Anterior cingulate cortex (tissue), 58 donors: Measurements from ENCODE around the gene TUBA8.
A peak's percentile ranks its signal among the peaks of the same experiment; 100 is the strongest.
"Not testable (repeated sequence)": the region's sequence is repeated elsewhere in the genome, so short reads cannot be mapped to it uniquely, and the experiment has no call there.

Experiments
- DNase-seq, 58 donors: peaks; one replicate each; lab custom pipeline; 2025; lab: John Stamatoyannopoulos, UW

Gene TUBA8

DNA sequence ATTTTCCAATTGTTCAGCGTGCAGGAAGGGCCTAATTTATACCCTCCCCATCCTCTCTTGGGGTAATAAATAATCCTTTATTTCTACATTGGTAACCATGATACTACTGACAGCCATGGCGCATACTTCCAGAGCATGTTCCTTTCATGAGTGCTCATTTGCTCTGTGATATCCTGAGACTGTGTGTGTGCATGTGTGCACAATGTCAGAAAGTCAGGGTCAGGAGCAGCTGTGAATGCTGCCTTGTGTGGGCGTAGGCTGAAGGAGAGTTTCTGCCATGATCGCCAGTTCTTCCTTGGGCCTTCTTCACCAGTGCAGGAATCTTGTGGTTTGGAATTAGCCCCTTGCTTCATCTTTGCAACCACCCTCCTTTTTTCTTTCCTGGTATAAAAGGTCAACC, 10.2 kb downstream of the TUBA8 start:
- DNase-seq, result no peak

DNA sequence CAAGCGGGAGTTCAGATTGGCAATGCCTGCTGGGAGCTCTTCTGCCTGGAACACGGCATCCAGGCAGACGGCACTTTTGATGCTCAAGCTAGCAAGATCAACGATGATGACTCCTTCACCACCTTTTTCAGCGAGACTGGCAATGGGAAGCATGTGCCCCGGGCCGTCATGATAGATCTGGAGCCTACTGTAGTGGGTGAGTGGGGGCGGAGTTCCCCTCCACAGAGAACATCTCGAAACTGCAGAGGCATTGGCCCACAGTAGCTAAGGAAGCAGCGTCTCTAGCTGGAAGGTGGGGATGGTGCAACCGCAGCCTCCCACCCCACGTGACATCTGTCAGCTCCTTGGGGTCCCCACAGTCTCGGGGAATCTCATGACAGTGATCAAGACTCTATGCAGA, 10.9 kb downstream of the TUBA8 start:
- no peak for DNase-seq

DNA sequence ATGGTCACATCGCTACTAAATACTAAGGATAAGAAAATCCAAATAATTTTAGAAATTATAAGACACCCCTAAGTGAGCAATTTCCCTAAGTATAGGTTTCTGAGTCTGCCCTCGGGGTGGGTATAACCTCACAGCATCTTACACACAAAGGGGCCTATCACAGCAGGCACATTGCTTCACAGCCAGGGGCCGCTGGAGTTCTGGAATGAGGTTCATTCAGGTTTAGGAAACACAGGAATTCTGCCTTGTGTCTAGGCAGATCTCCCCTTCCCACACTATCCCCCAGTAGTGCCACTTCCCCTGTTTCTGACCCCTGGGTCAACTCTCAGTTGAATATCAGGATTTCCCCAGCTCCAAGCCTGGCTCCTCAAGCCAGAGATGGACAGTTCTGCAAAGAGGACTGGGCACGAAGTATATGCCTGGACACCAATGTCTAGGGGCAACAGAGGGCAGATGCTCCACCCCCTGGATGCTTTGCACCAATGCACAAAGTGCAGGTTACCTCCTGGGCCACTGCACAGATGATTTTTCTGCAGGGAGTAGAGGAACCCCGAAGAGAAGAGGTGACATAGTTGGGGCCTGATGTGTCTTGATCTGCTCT, 11.4 kb downstream of the TUBA8 start:
- no peak for DNase-seq

DNA sequence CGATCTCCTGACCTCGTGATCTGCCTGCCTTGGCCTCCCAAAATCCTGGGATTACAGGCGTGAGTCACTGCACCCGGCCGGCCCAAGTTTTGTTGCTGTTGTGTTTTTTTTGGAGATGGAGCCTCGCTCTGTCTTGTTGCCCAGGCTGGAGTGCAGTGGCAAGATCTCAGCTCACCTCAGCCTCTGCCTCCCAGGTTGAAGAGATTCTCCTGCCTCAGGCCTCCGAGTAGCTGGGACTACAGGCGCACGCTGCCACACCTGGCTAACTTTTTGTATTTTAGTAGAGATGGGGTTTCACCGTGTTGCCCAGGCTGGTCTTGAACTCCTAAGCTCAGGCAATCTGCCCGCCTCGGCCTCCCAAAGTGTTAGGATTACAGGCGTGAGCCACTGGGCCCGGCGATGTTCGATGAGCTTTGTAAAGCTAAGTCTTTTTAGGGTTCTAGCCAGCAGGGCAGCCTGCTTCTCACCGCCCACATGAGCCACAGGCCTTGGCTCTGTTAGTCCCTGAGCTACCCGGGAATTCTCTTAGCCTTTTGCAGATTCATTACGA, 12.9 kb downstream of the TUBA8 start:
- DNase-seq, result not testable (repeated sequence)

DNA sequence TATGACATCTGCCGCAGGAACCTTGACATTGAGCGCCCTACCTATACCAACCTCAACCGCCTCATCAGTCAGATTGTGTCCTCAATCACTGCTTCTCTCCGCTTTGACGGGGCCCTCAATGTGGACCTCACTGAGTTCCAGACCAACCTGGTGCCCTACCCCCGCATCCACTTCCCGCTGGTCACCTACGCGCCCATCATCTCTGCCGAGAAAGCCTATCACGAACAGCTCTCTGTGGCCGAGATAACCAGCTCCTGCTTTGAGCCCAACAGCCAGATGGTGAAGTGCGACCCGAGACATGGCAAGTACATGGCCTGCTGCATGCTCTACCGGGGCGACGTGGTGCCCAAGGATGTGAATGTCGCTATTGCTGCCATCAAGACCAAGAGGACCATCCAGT, 16.0 kb downstream of the TUBA8 start:
- DNase-seq, result no peak

DNA sequence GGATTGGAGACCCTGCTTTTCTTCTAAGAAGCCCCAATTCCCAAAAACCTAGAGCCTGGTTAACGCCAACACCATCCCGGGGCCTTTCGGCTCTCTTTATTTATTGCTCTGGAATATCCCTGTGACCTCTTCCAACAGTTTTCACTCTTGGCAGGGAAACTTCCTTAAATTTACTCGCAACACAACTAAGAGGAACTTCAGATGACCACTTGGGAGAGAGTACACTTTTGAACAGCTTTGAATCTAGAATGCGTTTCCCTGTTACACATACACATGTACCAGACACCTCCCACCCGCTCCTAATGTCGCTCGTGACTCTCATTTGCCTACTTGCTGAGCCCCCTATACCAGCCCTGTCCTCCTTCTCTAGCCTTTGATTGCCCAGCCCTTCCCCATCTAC, 19.4 kb downstream of the TUBA8 start:
- no peak for DNase-seq

DNA sequence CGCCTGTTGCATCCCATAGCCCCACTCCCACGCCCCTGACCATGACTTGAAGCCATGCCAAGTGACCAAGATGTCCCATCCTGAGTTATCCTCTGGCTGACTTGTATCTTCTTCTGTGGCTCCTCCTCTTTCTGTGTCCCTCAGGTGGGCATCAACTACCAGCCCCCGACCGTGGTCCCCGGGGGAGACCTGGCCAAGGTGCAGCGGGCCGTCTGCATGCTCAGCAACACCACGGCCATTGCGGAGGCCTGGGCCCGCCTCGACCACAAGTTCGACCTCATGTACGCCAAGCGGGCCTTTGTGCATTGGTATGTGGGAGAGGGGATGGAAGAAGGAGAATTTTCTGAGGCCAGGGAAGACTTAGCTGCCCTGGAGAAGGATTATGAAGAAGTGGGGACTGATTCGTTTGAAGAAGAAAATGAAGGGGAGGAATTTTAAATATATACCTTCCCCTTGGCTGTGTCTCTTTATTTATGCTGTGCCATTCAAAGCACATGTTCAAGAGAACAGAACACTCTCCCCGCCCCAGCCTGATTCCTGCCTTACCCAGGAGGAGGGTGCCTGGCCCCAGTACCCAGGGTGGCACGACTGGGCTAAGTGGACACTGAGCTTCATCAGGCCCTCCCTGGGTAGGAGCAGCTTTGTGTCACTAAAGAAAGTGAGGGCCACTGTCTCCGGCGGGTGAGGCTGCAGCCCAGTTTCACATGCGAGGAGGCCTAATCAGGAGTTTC, 20.3 kb downstream of the TUBA8 start:
- no peak for DNase-seq

DNA sequence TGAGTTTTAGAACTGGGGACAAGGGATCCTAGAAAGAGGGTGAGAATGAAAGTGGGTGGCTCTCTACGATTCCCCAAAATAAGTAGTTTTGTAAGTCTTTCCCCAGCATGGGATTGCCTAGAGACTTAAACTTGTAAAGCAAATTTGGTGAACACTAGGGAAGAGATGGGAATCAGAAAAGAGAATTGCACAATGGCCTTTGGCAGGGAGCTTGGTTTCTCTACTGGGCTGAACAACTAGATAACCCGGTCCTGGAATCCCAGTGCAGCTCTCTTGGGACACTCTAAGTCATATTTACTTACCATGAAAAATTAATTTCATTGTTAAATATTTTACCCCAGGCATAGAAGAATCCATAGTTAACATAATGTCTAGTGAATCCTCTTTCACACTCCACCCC, 22.8 kb downstream of the TUBA8 start:
- no peak for DNase-seq

DNA sequence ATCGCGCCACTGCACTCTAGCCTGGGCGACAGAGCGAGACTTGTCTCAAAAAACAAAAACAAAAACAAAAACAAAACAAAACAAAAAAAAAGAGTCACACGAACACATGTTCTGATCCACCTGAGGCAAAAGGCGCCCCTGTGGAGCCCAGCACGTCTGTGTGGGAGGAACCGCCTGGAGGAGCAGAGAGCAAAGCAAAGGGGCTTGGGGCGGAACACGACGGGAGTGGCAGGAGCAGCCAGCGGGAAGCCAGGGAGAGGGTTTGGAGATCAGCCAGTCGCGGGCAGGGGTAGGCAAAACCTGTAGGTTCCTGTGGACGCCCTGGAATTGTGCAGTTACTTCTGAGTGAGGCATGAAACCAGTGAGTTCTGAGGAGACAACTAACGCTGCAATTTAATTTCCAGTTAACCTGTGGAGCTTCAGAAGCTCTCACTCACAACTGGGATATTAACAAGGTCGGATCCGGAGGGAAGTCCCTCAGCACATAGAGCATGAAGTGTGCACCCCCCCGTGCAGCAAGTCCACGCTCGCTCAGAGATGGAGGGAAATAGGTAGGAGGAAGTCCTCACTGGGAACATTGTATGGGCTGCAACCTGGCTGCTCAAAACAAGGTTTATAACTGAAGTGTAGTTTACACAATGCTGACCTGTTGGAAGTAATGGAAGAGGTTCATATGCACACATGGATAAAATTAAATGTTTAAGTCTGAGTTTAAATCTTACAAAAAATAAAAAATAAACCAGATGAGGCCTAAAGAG, 26.1 kb downstream of the TUBA8 start:
- no peak for DNase-seq

DNA sequence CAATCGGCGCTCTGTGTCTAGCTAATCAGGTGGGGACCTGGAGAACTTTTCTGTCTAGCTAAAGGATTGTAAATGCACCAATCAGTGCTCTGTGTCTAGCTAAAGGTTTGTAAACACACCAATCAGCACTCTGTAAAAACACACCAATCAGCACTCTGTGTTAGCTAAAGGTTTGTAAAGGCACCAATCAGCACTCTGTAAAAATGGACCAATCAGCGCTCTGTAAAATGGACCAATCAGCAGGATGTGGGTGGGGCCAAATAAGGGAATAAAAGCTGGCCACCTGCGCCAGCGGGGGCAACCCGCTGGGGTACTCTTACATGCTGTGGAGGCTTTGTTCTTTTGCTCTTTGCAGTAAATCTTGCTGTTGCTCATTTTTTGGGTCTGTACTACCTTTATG, 30.4 kb downstream of the TUBA8 start:
- DNase-seq, result not testable (repeated sequence)

DNA sequence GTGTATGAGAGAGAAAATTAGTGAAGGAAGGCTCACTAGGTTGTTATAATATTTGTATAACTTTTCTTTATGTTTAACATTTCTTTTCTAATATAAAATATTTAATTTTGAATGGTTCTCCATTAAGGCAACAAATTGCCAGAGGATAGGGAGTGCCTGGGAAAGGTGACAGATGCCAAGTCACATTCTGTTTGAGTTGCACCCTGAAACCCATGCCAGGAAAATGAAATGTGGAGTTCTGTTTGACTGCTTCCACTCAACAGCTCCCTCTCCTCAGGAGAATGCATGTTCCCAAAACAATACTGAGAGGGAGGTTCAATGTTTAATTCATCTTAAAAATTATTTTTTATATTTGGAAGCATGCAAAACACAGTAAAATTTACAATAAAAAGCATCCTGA, 33.5 kb downstream of the TUBA8 start:
- DNase-seq, result no peak

DNA sequence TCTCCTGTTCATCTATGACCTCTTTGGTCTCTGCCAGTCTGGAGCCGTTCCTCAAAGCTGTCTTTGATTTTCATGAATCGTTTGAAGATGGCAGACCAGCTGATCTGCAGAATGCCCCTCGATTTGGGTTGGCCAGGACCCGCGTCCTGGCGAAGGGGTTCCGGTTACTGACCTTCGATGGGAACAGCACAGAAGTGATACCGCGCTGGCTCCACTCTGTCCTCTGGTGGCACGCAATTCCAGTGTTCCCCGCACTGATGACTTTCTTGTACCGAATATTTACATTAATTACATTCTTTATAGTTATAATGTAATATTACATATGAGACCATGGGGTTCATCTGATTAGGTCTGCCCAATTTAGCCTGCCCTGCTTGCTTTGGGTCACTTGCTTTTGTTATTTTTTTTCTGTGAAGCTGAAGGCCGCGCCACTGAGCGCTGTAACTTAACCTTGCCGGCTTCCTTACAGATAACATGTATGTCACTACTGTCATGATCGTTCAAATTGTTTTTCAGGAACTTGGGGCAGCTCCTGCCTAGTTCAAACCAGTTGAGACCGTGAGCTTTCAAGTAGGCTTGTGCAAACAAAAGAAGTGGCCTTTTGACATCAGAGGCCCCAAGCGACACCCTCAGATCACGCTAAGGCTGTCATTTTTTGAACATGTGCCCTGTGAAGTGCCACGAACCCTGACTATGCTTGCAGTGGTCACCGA, 35.2 kb downstream of the TUBA8 start:
- no peak for DNase-seq

DNA sequence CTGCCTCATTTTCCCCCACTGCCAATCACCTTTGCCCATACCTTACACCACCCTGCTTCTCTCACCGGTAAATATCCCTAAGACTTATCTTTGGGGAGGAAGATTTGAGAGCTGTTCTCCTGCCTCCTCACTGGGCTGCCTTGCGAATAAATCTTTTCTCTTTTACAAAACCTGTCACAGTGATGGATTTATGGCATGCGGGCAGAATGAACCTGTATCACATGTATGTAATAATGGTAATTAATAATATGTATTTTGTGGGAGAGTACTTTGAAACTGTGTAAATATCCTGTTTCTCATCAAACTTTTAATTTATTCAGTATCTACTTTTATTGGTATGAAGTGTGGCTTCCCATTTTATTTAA, 35.8 kb downstream of the TUBA8 start:
- no peak for DNase-seq

DNA sequence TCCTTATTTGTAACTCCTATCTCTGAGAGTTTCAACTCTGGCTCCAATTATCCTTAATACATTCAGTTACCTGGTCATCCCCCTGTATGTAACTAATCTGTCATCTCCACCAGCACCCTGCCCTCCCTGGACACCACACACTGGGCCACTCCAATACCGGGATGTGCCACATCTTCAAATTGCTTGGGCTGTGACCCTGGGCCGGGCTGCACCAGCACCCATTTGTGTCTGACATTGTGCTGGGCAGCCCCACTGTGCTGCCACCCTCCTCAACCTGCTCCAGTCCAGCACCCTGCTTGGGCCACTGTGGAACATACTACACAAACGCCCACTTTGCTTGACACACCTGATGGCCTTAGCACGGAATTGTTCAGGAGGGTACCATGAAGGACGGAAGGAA, 37.2 kb downstream of the TUBA8 start:
- DNase-seq, result no peak

DNA sequence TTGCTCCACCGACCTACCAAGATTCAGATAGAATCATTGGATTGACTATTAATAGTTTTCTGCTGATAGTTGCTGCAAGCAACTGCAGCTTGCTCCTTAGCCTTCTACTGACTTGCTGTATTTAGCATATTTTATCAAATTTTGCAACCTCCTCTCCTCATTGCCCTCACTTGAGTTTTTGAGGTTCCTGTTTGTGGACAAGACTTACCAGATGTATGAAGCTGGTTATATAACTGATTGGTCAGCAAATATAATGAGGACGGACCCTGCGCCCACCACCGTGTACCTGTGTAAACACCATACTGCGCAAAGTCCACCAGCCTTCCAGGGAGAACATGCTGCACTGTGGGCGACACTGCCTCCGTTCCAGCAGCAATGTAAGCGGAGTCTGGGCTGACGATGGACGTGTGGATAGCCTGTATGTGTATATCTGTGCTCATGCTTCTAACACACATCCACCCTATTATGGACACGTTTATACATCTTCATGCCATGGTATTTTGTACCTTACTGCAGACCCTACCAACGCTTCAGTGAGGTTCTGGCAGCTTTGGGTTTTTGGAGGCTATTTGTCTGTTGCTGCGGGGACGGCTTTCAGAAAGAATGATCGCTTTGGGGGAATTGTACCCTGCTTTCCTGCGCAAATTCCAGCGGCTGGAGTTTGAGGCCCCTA, 37.8 kb downstream of the TUBA8 start:
- no peak for DNase-seq

DNA sequence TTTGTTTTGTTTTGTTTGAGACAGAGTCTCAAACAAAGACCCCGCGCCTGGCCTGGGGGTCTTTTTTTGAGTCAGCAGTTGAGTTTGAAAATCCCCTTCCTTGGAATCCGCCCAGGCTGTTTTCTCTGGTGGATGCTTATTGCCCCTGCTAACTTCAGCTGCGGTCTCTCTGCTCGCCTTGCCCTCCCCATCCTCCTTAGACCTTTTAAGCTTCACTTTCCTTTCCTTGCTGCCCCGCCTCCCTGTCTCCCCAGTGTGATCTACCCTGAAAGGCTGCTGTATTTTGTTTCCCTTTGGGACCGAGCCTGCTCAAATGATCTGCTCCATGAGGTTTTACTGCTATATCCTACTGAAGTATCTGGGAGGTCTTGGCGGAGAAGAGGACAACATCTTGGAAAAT, 41.9 kb downstream of the TUBA8 start:
- no peak for DNase-seq

DNA sequence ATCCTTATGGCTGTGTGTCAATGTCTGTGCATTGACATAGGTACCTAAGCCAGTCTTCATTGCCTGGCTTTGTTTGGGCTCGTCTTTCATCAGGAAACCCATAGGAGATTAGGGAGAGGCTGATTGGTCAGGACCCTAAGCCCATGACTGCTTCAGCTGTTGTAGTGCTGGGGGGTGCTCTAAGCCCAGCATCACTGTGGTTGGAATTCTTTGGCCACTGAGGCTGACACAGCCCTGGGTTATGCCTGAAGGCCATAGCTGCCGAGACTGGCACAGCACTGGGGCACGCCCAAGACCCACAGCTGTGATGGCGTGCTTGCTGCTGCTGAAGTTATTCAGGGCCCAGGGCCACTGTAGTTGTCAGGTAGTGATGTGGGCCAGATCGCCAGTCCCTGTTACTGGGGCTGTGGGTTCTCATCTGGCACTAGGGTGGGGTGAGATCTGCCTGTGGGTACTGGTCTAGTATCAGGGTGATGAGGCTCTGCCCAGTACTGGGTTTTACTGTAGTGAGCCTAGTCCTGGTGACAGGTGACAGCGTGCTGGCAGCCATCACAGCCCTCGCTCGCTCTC, 44.3 kb downstream of the TUBA8 start:
- no peak for DNase-seq

DNA sequence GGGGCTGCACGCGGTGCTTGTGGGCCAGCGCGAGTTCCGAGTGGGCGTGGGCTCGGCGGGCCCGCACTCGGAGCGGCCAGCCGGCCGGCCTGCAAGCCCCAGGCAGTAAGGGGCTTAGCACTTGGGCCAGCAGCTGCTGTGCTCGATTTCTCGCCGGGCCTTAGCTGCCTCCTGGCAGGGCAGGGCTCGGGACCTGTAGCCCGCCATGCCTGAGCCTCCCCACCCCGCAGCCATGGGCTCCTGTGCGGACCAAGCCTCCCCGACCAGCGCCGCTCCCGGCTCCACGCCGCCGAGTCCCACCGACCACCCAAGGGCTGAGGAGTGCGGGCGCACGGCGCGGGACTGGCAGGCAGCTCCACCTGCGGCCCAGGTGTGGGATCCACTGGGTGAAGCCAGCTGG, 44.9 kb downstream of the TUBA8 start:
- not testable (repeated sequence) for DNase-seq

DNA sequence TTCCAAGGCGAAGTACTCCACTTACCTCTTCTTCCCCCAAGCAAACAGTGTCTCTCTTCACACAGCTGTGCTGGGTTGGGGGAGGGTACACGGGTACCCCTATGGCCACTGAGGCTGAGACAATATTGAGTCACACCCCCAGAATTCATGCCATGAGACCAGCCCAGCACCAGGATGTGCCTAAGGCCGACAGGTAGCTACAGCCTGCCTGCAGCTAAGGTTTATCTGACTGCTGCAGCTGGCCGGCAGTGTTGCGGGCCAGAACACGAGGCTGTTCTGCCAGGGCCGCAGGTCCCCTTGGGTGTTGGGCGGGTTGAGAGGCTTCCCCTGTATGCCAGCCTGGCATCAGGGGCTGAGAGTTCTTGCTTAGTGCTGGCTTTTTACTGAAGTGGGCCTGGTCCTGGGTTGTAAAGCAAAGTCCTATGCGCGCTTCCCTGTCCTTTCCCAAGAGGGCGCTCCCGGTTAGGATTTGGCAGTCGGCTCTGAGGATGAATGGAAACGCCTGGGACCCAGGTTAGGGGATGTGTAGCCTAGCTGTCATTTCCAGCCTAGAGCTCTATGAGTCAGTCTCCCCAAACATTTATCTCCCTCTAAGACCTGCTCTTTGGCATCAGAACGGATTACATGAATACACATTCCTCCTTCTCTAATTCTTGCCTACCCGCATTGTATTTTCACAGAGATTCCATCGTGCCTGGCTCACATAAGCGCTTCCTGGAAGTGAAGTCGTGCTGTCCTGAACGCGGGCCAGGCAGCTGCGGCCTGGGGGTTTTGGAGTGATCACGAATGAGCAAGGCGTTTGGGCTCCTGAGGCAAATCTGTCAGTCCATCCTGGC, 46.5 kb downstream of the TUBA8 start:
- DNase-seq, result peak in 53 of 58 donors; percentile 7 to 76 (median 34)
